K562 (cell line): ENCODE measurements around the gene HIVEP1. TPM values are rescaled to one million over a fixed set of nuclear protein-coding genes. Genes with fewer than 3 reads are reported as not detected.

ENCODE experiments used
- ATAC-seq: fragments of 200-7000 bp; cut with Tn5 transposase; 3 replicates; pipeline ENCODE4 v1.9.1; 2020; ENCODE audit warnings: moderate library complexity
- BruUV-seq: library from RNA; stranded (reverse); fragments of 400-500 nt; replicated peaks from 2 replicates; lab custom pipeline; 2021; lab: Mats Ljungman, UMichigan
- CTCF ChIA-PET: fragments of 300-600 bp; formaldehyde crosslinking; extraction: SDS; loops from one replicate; lab custom pipeline; 2021; ENCODE audit warnings: low intra/inter-chr PET ratio; lab: Yijun Ruan, JAX
- POLR2A ChIA-PET: fragments of 300-600, 350-650 bp; sonication (Branson Sonifier 250); formaldehyde crosslinking; extraction: SDS; loops from one replicate; lab custom pipeline; 2021; ENCODE audit warnings: antibody characterized with exemption, inconsistent platforms; lab: Yijun Ruan, JAX
- DNase-seq, 4 experiments: peaks; one replicate each; pipeline versions ENCODE4 v3.0.0 to v3.0.0-alpha.2; 2011 to 2018; ENCODE audit warnings: low spot score in 3 of 4, mixed read lengths in 3 of 4; ENCODE audit errors: extremely low read depth in 1 of 4
- FAIRE-seq: peaks from 2 replicates; lab custom pipeline; 2011; peaks lifted over from hg19 to GRCh38; lab: Jason Lieb, UNC
- H2AFZ ChIP-seq: 2 replicates; pipeline ENCODE4 v1.6.0; 2011; ENCODE audit warnings: low read depth, low read length, control low read depth, inconsistent platforms
- H3K27ac ChIP-seq: fragments of 200-600 bp; 3 replicates; pipeline ENCODE4 v1.8.0; 2011; ENCODE audit warnings: low read depth, mild to moderate bottlenecking, control low read depth, inconsistent platforms, low read length, moderate library complexity, mixed read lengths; ENCODE audit errors: extremely low read depth
- H3K27me3 ChIP-seq, 2 experiments: fragments of 300-600 bp in 1 of 2; 2 replicates in 1 of 2; 3 replicates in 1 of 2; pipeline versions ENCODE4 v1.6.0 to v1.8.0; 2011; ENCODE audit warnings: inconsistent platforms in 2 of 2, low read length in 2 of 2, mild to moderate bottlenecking in 1 of 2, mixed read lengths in 1 of 2, moderate library complexity in 1 of 2; ENCODE audit not compliant: control insufficient read depth in 2 of 2, insufficient read depth in 2 of 2
- H3K36me3 ChIP-seq: fragments of 300-600 bp; 3 replicates; pipeline ENCODE4 v1.8.0; 2011; ENCODE audit warnings: mild to moderate bottlenecking, low read length, inconsistent platforms; ENCODE audit not compliant: control insufficient read depth, insufficient read depth
- H3K4me1 ChIP-seq, 2 experiments: fragments of 200-600 bp in 1 of 2; replicated peaks in 1 of 2; 2 replicates in 1 of 2; 3 replicates in 1 of 2; pipeline versions ENCODE4 v1.5.1 to v1.8.0; 2011; ENCODE audit warnings: inconsistent platforms in 2 of 2, low read length in 2 of 2, mild to moderate bottlenecking in 1 of 2, mixed read lengths in 1 of 2, moderate library complexity in 1 of 2; ENCODE audit not compliant: control insufficient read depth in 2 of 2, insufficient read depth in 2 of 2
- H3K4me2 ChIP-seq: 2 replicates; pipeline ENCODE4 v1.6.1; 2011; ENCODE audit warnings: low read length, control low read depth, inconsistent platforms, mixed read lengths; ENCODE audit not compliant: insufficient read depth
- H3K4me3 ChIP-seq: fragments of 200-600 bp; sonication (generic), shearing (Covaris generic); 2 replicates; pipeline ENCODE4 v1.5.1; 2016; ENCODE audit warnings: control low read depth, inconsistent platforms
- H3K79me2 ChIP-seq: fragments of 200-600 bp; 3 replicates; pipeline ENCODE4 v1.8.0; 2011; ENCODE audit warnings: low read length, inconsistent platforms; ENCODE audit not compliant: control insufficient read depth, insufficient read depth
- H3K9ac ChIP-seq, 2 experiments: 2 replicates each; pipeline versions ENCODE4 v1.6.0 to v1.6.1; 2011; ENCODE audit warnings: low read depth in 2 of 2, low read length in 2 of 2, control low read depth in 1 of 2, inconsistent platforms in 1 of 2, mild to moderate bottlenecking in 1 of 2, mixed read lengths in 1 of 2; ENCODE audit not compliant: insufficient read depth in 1 of 2
- H3K9me1 ChIP-seq: one replicate; pipeline ENCODE4 v1.6.0; 2011; ENCODE audit warnings: inconsistent platforms, mild to moderate bottlenecking, low read length, moderate library complexity; ENCODE audit not compliant: control insufficient read depth, insufficient read depth
- H3K9me3 ChIP-seq: replicated peaks from 2 replicates; pipeline ENCODE4 v1.5.1; 2011; ENCODE audit warnings: low read depth, low read length, inconsistent platforms; ENCODE audit not compliant: control insufficient read depth, insufficient read depth
- H4K20me1 ChIP-seq: replicated peaks from 2 replicates; pipeline ENCODE4 v1.6.1; 2011; ENCODE audit warnings: low read length, inconsistent platforms, mixed read lengths; ENCODE audit not compliant: control insufficient read depth, insufficient read depth
- CBX2 ChIP-seq: fragments of 200-600 bp; sonication (generic); IDR thresholded peaks from one replicate; pipeline ENCODE4 v1.6.1; 2012; ENCODE audit warnings: mild to moderate bottlenecking, low read length, inconsistent platforms; ENCODE audit not compliant: insufficient read depth, poor library complexity, severe bottlenecking
- FOXK2 ChIP-seq, 2 experiments: fragments of 450-650 bp; IDR thresholded peaks in 1 of 2; conservative IDR thresholded peaks in 1 of 2; 2 replicates each; pipeline ENCODE4 v1.6.1; 2016; ENCODE audit warnings: low read depth in 2 of 2, mild to moderate bottlenecking in 1 of 2
- KLF6 ChIP-seq: fragments of 250-450 bp; sonication (Bioruptor Pico); IDR thresholded peaks from 2 replicates; pipeline ENCODE4 v1.4.0; 2020; ENCODE audit warnings: mild to moderate bottlenecking, moderate library complexity, borderline replicate concordance
- L3MBTL2 ChIP-seq: fragments of 450-650 bp; IDR thresholded peaks from 2 replicates; pipeline ENCODE4 v1.6.1; 2016; ENCODE audit warnings: mild to moderate bottlenecking, moderate library complexity
- PML ChIP-seq: IDR thresholded peaks from 2 replicates; pipeline ENCODE4 v1.6.1; 2012; ENCODE audit warnings: low read length, inconsistent platforms
- POLR2AphosphoS5 ChIP-seq: IDR thresholded peaks from 2 replicates; pipeline ENCODE4 v1.6.1; 2011; ENCODE audit warnings: mild to moderate bottlenecking, low read depth, low read length, moderate library complexity; ENCODE audit not compliant: control insufficient read depth, insufficient read depth
- SIX5 ChIP-seq, 2 experiments: IDR thresholded peaks; 2 replicates each; pipeline ENCODE4 v1.6.1; 2011; ENCODE audit warnings: low read length in 2 of 2, borderline replicate concordance in 1 of 2, low read depth in 1 of 2, mild to moderate bottlenecking in 1 of 2, moderate library complexity in 1 of 2; ENCODE audit not compliant: insufficient read depth in 1 of 2
- SMC3 ChIP-seq: conservative IDR thresholded peaks from 2 replicates; pipeline ENCODE4 v1.6.1; 2011; ENCODE audit warnings: low read depth, low read length, improper control_type of control experiment; ENCODE audit not compliant: insufficient read depth
- SNAPC5 ChIP-seq: fragments of 250-450 bp; sonication (Bioruptor Pico); IDR thresholded peaks from 2 replicates; pipeline ENCODE4 v1.8.0; 2021; ENCODE audit warnings: moderate library complexity, mild to moderate bottlenecking, inconsistent platforms
- TBP ChIP-seq: optimal IDR thresholded peaks from 2 replicates; pipeline ENCODE3; 2011; ENCODE audit warnings: low read depth, low read length, improper control_type of control experiment
- U2AF1 ChIP-seq: fragments of 200-400 bp; formaldehyde crosslinking; optimal IDR thresholded peaks from 2 replicates; pipeline ENCODE3; 2017; ENCODE audit warnings: mild to moderate bottlenecking, low read depth, low read length, moderate library complexity
- ZBED1 ChIP-seq: IDR thresholded peaks from 2 replicates; pipeline ENCODE4 v1.6.1; 2014
- ZNF263 ChIP-seq: sonication (generic); formaldehyde crosslinking; IDR thresholded peaks from 2 replicates; pipeline ENCODE4 v1.8.0; 2022; ENCODE audit warnings: mild to moderate bottlenecking, missing genetic modification reagents, borderline replicate concordance
- ZNF395 ChIP-seq: fragments of 200-800 bp; sonication (Bioruptor generic); IDR thresholded peaks from 2 replicates; pipeline ENCODE4 v1.6.1; 2017; ENCODE audit warnings: missing genetic modification characterization, missing compliant biosample characterization
- ZNF696 ChIP-seq: fragments of 250-450 bp; sonication (Bioruptor Pico); conservative IDR thresholded peaks from 2 replicates; pipeline ENCODE4 v1.4.0; 2020; ENCODE audit warnings: mild to moderate bottlenecking, moderate library complexity
- WGBS: fragments of 100-300 bp; shearing (Covaris generic); methylation state at CpG from one replicate; pipeline ENCODE4 v1.1.6; 2016; ENCODE audit warnings: low coverage, mixed read lengths; ENCODE audit not compliant: insufficient coverage; ENCODE audit errors: missing lambda C conversion rate; 5-methylcytosine and 5-hydroxymethylcytosine counted together
- in situ Hi-C: fragments of 300-500 bp; cut with MboI; formaldehyde crosslinking; loops from 4 replicates; pipeline ENCODE4 v1.15.0; 2018; ENCODE audit warnings: inconsistent platforms, mixed read lengths
- intact Hi-C: fragments of 100-400 bp; cut with micrococcal nuclease; formaldehyde crosslinking; loops from 2 replicates; pipeline ENCODE4 v1.14.2; 2022
- polyA plus RNA-seq, 8 experiments: library from polyadenylated mRNA; depleted of rRNA in 4 of 8; stranded (reverse) in 5 of 8; unstranded in 3 of 8; fragments of >200 nt; fragmentation: Nextera tagmentation in 2 of 8; fragmentation: Illumina TruSeq in 1 of 8; extraction: Ambion mirVana in 2 of 8; extraction: Trizol in 1 of 8; gene quantifications; 2 replicates each; pipeline versions ENCODE4 v1.2.1 to v1.2.3, GENCODE V29; 2011 to 2014; ENCODE audit warnings: inconsistent platforms in 1 of 8, missing spikeins in 1 of 8
- total RNA-seq, 7 experiments: library from RNA; depleted of rRNA in 6 of 7; stranded (reverse); fragments of >200 nt in 6 of 7; fragmentation: Illumina TruSeq in 2 of 7; extraction: Trizol in 2 of 7; gene quantifications; 2 replicates each; pipeline versions ENCODE4 v1.2.1 to v1.2.3, GENCODE V29; 2011 to 2021; ENCODE audit warnings: low replicate concordance in 1 of 7
- TF ChIP-seq, protein P1 (sequence below): fragments of 450-650 bp; formaldehyde crosslinking; IDR thresholded peaks from 2 replicates; pipeline ENCODE4 v1.4.0; 2022; ENCODE audit warnings: missing genetic modification characterization

HIVEP1 gene
- total and polyA plus RNA-seq, 9 of the 15 experiments (the other 6 are each of a cell fraction or from before 2014, with no cell fraction given) = 6.0 to 33.3 (median 21.7) TPM

DNA sequence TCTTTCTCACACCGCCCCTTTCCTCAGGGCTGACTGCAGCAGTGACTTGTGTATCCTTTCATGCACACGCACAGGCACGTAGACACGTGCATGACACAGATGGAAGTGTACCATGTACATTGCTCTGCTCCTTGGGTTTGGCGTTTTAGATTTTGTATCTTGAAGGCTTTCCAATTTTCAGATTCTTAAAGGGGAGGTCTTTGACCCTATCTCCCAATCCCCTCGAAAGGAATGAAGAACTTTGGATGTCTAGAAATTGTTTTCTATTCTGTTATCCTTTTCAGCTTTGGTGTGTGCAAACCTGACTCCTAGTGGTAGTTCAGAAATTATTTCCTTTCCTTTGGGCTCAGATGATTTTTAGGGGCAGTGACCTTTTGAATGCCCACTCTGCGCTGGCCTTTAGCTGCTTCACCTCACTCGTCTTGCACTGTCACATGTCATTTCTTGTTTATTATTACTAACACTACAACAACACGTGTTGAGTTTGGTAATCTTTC lies 63.0 kb downstream of the HIVEP1 start:
- DNase-seq (peak in 2 of 4 experiments; percentile 40 to 47), FAIRE-seq (peak; percentile 71), ATAC-seq (peak; percentile 74)
- in situ Hi-C loops (no loop called here), intact Hi-C loops (loop anchor here (1.0 to 5.0 kb wide), 4 partner anchors 63 to 420 kb away; partner anchors contain the start of gene HIVEP1)
- ChIA-PET CTCF (interaction anchor here (0.6 to 2.0 kb wide), 3 partner anchors 375 to 420 kb away, joined by 3 to 19 read pairs (median 5); no protein-coding TSS in a partner anchor), POLR2A (interaction anchor here (0.7 to 1.2 kb wide), 4 partner anchors 9 to 369 kb away, joined by 3 to 6 read pairs (median 4); no protein-coding TSS in a partner anchor)
- H2AFZ ChIP-seq = no peak overlapping the region
- no peaks in the 10 kb centered on the region; the same call in none of the 2 replicates for H4K20me1 ChIP-seq
- 47% methylated on average over 9 of the region's 9 CpGs for WGBS
- peaks cover 95% of the 10 kb centered on the region for H3K79me2 ChIP-seq
- H3K4me3 ChIP-seq = no peak overlapping the region
- peaks cover 18% of the 10 kb centered on the region; the same call in 2 of the 3 replicates for H3K36me3 ChIP-seq
- no peak overlapping the region for H3K9ac ChIP-seq
- no peaks in the 10 kb centered on the region for H3K9me1 ChIP-seq
- no TSS peak for BruUV-seq
- no peak overlapping the region for H3K4me2 ChIP-seq
- no peaks in the 10 kb centered on the region for H3K9me3 ChIP-seq
- H3K27ac ChIP-seq = no peak overlapping the region
- no peaks in the 10 kb centered on the region for H3K27me3 ChIP-seq
- H3K4me1 ChIP-seq = peaks cover 0 to 14% of the 10 kb centered on the region in 2 experiments; a peak in 3 of 5 replicates
- TF ChIP-seq SNAPC5 (no peak), PML (no peak), ZNF395 (CRISPR knock-in tag) (no peak), CBX2 (no peak), ZNF696 (no peak), L3MBTL2 (no peak), SMC3 (peak; percentile 25; the same call in 1 of the 2 replicates), TBP (no peak), U2AF1 (no peak), KLF6 (CRISPR knock-in tag) (no peak), POLR2AphosphoS5 (no peak), SIX5 (IDR thresholded peaks at IDR 0.05; ENCODE audit: borderline replicate concordance in 1 of 2, insufficient read depth in 1 of 2, low read depth in 1 of 2, low read length in 2 of 2) (no peak), ZNF263 (no peak), FOXK2 (conservative IDR thresholded peaks at IDR 0.05 in 1 of 2, IDR thresholded peaks at IDR 0.05 in 1 of 2; ENCODE audit: low read depth in 2 of 2) (no peak), ZBED1 (no peak)
- TF ChIP-seq, protein P1, sequence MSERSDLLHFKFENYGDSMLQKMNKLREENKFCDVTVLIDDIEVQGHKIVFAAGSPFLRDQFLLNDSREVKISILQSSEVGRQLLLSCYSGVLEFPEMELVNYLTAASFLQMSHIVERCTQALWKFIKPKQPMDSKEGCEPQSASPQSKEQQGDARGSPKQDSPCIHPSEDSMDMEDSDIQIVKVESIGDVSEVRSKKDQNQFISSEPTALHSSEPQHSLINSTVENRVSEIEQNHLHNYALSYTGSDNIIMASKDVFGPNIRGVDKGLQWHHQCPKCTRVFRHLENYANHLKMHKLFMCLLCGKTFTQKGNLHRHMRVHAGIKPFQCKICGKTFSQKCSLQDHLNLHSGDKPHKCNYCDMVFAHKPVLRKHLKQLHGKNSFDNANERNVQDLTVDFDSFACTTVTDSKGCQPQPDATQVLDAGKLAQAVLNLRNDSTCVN (CRISPR knock-in tag) = no peak
